Measurements from ENCODE around the gene SIX3. TPM values are rescaled to one million over a fixed set of nuclear protein-coding genes. Genes with fewer than 3 reads are reported as not detected.

Gene SIX3
- total RNA-seq, 6 experiments from 2014 or later, result not detected

GRCh38 chr2:44929735-44930273 is 11.7 kb upstream of the SIX3 start:
- Histone ChIP-seq H3K4me3 (no peak overlapping the region), H3K9me3 (no peaks in the 10 kb centered on the region), H3K36me3 (no peaks in the 10 kb centered on the region), H3K27ac (no peak overlapping the region), H3K27me3 (peaks cover 15 to 66% of the 10 kb centered on the region in 2 donors), H3K4me1 (peaks cover 0 to 18% (median under 1%) of the 10 kb centered on the region in 4 donors)
- 3% methylated on average over 14 of the region's 32 CpGs for WGBS (ENCODE audit: insufficient coverage, low coverage, low lambda C conversion rate, missing lambda C conversion rate)
- TF ChIP-seq POLR2A (IDR thresholded peaks at IDR 0.05), result no peak
- intact Hi-C loops (cut with DNase I), result no loop called here
- no peak for DNase-seq
- ATAC-seq, result no peak

GRCh38 chr2:44930274-44931197 is 11.0 kb upstream of the SIX3 start:
- H3K4me3 ChIP-seq, result no peak overlapping the region
- intact Hi-C loops (cut with DNase I), result no loop called here
- no peaks in the 10 kb centered on the region for H3K36me3 ChIP-seq
- H3K9me3 ChIP-seq, result no peaks in the 10 kb centered on the region
- WGBS (ENCODE audit: insufficient coverage, low coverage, low lambda C conversion rate, missing lambda C conversion rate), result 4% methylated on average over 24 of the region's 28 CpGs
- DNase-seq, result no peak
- no peak for ATAC-seq
- H3K27ac ChIP-seq, result no peak overlapping the region
- peaks cover 15 to 66% of the 10 kb centered on the region in 2 donors for H3K27me3 ChIP-seq
- TF ChIP-seq POLR2A (IDR thresholded peaks at IDR 0.05) (no peak), CTCF (IDR thresholded peaks at IDR 0.05) (no peak)
- peaks cover 0 to 25% (median 3%) of the 10 kb centered on the region in 4 donors for H3K4me1 ChIP-seq

GRCh38 chr2:44931198-44931780 is 10.2 kb upstream of the SIX3 start:
- 48% methylated on average over 10 of the region's 10 CpGs for WGBS (ENCODE audit: insufficient coverage, low coverage, low lambda C conversion rate, missing lambda C conversion rate)
- H3K27me3 ChIP-seq, result peaks cover 15 to 61% of the 10 kb centered on the region in 2 donors
- TF ChIP-seq POLR2A (IDR thresholded peaks at IDR 0.05) (no peak), CTCF (IDR thresholded peaks at IDR 0.05) (no peak)
- peaks cover 0 to 26% (median 3%) of the 10 kb centered on the region in 4 donors for H3K4me1 ChIP-seq
- no peak for ATAC-seq
- no peaks in the 10 kb centered on the region for H3K36me3 ChIP-seq
- H3K27ac ChIP-seq, result no peak overlapping the region
- H3K4me3 ChIP-seq, result no peak overlapping the region
- H3K9me3 ChIP-seq, result no peaks in the 10 kb centered on the region
- intact Hi-C loops (cut with DNase I), result no loop called here
- DNase-seq, result no peak

- WGBS (ENCODE audit: insufficient coverage, low coverage, low lambda C conversion rate, missing lambda C conversion rate), result 36% methylated on average over 9 of the region's 12 CpGs
- H3K27me3 ChIP-seq, result peaks cover 15 to 61% of the 10 kb centered on the region in 2 donors
Observed at GRCh38 chr2:44932079-44932478, 9.4 kb upstream of the SIX3 start.

More at GRCh38 chr2:44932079-44932478, 9.4 kb upstream of the SIX3 start:
- ATAC-seq (no peak), DNase-seq (no peak)
- intact Hi-C loops (cut with DNase I), result no loop called here
- no peaks in the 10 kb centered on the region for H3K36me3 ChIP-seq
- TF ChIP-seq CTCF (IDR thresholded peaks at IDR 0.05) (no peak), POLR2A (IDR thresholded peaks at IDR 0.05) (no peak)
- H3K27ac ChIP-seq, result no peak overlapping the region
- no peak overlapping the region for H3K4me3 ChIP-seq
- H3K9me3 ChIP-seq, result no peaks in the 10 kb centered on the region
- peaks cover 0 to 26% (median 3%) of the 10 kb centered on the region in 4 donors for H3K4me1 ChIP-seq

Data from right lobe of liver (tissue), 6 donors.